Smooth muscle cell (in vitro differentiated cells): ENCODE measurements around the gene WHAMM. TPM values are rescaled to one million over a fixed set of nuclear protein-coding genes. Genes with fewer than 3 reads are reported as not detected.
A peak's percentile ranks its signal among the peaks of the same experiment; 100 is the strongest.

Experiments
- DNase-seq: peaks from one replicate; lab custom pipeline; 2025; ENCODE audit not compliant: unreplicated experiment; lab: John Stamatoyannopoulos, UW
- H2AFZ ChIP-seq: fragments of 200-600 bp; sonication (generic); 2 replicates; pipeline ENCODE4 v1.6.0; 2016; ENCODE audit warnings: antibody characterized with exemption, low read depth, mild to moderate bottlenecking
- H3F3A ChIP-seq: fragments of 200-600 bp; sonication (generic); 2 replicates; pipeline ENCODE4 v1.6.0; 2017; ENCODE audit warnings: antibody characterized with exemption, low read depth
- H3K27ac ChIP-seq: fragments of 200-600 bp; sonication (generic); 2 replicates; pipeline ENCODE4 v1.5.1; 2016; ENCODE audit warnings: low read depth, mild to moderate bottlenecking
- H3K27me3 ChIP-seq: fragments of 200-600 bp; sonication (generic); 2 replicates; pipeline ENCODE4 v1.6.1; 2016; ENCODE audit warnings: low read depth, mild to moderate bottlenecking
- H3K36me3 ChIP-seq: fragments of 200-600 bp; sonication (generic); 2 replicates; pipeline ENCODE4 v1.5.1; 2016; ENCODE audit warnings: low read depth
- H3K4me1 ChIP-seq: fragments of 200-600 bp; sonication (generic); 2 replicates; pipeline ENCODE4 v1.5.1; 2016; ENCODE audit warnings: low read depth
- H3K4me2 ChIP-seq: fragments of 200-600 bp; sonication (generic); 2 replicates; pipeline ENCODE4 v1.6.0; 2016; ENCODE audit warnings: mild to moderate bottlenecking
- H3K4me3 ChIP-seq: fragments of 200-600 bp; sonication (generic); 2 replicates; pipeline ENCODE4 v1.5.1; 2016; ENCODE audit warnings: mild to moderate bottlenecking
- H3K79me2 ChIP-seq: fragments of 200-600 bp; sonication (generic); 2 replicates; pipeline ENCODE4 v1.6.0; 2016; ENCODE audit warnings: low read depth, mild to moderate bottlenecking
- H3K9ac ChIP-seq: fragments of 200-600 bp; sonication (generic); 2 replicates; pipeline ENCODE4 v1.6.0; 2016; ENCODE audit warnings: low read depth
- H3K9me3 ChIP-seq: fragments of 200-600 bp; sonication (generic); replicated peaks from 2 replicates; pipeline ENCODE4 v1.5.1; 2016; ENCODE audit warnings: low read depth
- H4K20me1 ChIP-seq: fragments of 200-600 bp; sonication (generic); 2 replicates; pipeline ENCODE4 v1.6.0; 2016; ENCODE audit warnings: low read depth
- CTCF ChIP-seq: fragments of 200-600 bp; sonication (generic); IDR thresholded peaks from 2 replicates; pipeline ENCODE4 v1.5.1; 2017; ENCODE audit warnings: borderline replicate concordance, mild to moderate bottlenecking, antibody characterized with exemption; ENCODE audit not compliant: insufficient read depth, poor library complexity, severe bottlenecking
- WGBS: methylation state at CpG from one replicate; pipeline ENCODE4 v1.1.7; 2016; ENCODE audit warnings: low lambda C conversion rate; 5-methylcytosine and 5-hydroxymethylcytosine counted together
- polyA plus RNA-seq: library from polyadenylated mRNA; unstranded; fragments of >200 nt; fragmentation: Nextera tagmentation; extraction: Ambion mirVana; gene quantifications from 2 replicates; pipeline ENCODE4 v1.2.1, GENCODE V29; 2016
- total RNA-seq: library from RNA; depleted of rRNA; stranded (reverse); fragments of >200 nt; gene quantifications from 2 replicates; pipeline ENCODE4 v1.2.3, GENCODE V29; 2014

The WHAMM gene
- total and polyA plus RNA-seq, 2 experiments from 2014 or later, result 2.2 to 4.1 TPM

- no peaks in the 10 kb centered on the region for H4K20me1 ChIP-seq
- H2AFZ ChIP-seq, result no peak overlapping the region
- no peak for TF ChIP-seq CTCF
- WGBS, result 80% methylated on average over 7 of the region's 7 CpGs
- no peak for DNase-seq
- no peak overlapping the region for H3K27ac ChIP-seq
- no peak overlapping the region for H3K9ac ChIP-seq
- no peaks in the 10 kb centered on the region for H3F3A ChIP-seq
- no peak overlapping the region for H3K4me3 ChIP-seq
- peaks cover 7% of the 10 kb centered on the region for H3K4me1 ChIP-seq
- H3K4me2 ChIP-seq, result no peak overlapping the region
- H3K79me2 ChIP-seq, result no peaks in the 10 kb centered on the region
- no peaks in the 10 kb centered on the region for H3K36me3 ChIP-seq
- H3K27me3 ChIP-seq, result no peaks in the 10 kb centered on the region
- H3K9me3 ChIP-seq, result no peaks in the 10 kb centered on the region
Observed at GRCh38 chr15:82845686-82846085, 36.3 kb downstream of the WHAMM start.

DNA sequence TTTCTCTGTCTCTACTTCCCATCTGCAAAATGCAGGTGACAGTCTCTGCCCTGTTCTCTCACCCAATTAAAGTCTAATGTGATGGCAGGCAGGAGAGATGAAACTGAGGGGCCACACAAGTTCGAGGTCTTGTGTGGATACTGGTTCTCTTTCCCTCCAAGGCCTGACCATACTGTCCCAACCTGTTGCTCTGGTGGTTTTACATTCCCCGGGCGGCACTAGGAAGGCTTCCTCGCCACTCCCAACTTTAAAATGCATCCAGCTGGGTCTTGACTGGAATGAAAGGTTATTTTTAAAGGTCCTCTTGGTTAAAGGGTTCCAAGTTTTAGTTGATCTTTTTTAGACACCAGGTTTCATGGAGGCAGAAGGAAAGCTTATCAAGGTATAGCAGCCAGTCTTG is 37.2 kb downstream of the WHAMM start:
- Histone ChIP-seq H3K79me2 (no peaks in the 10 kb centered on the region), H3K9me3 (no peaks in the 10 kb centered on the region), H3K4me3 (no peak overlapping the region), H3K36me3 (no peaks in the 10 kb centered on the region), H4K20me1 (no peaks in the 10 kb centered on the region), H2AFZ (no peak overlapping the region), H3K9ac (no peak overlapping the region), H3K4me1 (peaks cover 7% of the 10 kb centered on the region), H3F3A (no peaks in the 10 kb centered on the region), H3K27me3 (no peaks in the 10 kb centered on the region), H3K4me2 (no peak overlapping the region), H3K27ac (peak overlapping the region; percentile 28)
- TF ChIP-seq CTCF, result no peak
- no peak for DNase-seq
- 78% methylated on average over 4 of the region's 4 CpGs for WGBS

DNA sequence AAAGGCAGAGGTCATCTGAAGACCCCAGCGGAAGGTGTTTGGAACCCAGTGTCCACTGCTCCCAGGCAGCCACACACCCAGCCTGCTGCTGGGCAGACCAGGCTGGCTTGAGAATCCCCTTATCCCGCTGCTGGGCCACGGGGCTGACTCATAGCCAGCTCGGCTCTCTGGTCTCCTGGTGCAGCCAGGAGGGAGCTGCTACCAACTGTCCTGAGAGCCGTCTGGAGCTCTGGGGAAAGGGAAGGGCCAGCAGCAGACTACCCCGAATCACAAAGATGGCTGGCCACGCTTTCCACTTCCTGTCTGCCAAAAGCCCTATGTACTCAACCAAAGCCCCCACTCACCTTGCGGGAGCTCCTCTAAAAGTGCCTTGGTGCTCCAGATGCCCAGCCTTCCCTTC is 38.3 kb downstream of the WHAMM start:
- no peak for TF ChIP-seq CTCF
- Histone ChIP-seq H2AFZ (no peak overlapping the region), H3K9ac (no peak overlapping the region), H3K36me3 (no peaks in the 10 kb centered on the region), H4K20me1 (no peaks in the 10 kb centered on the region), H3K4me2 (no peak overlapping the region), H3K79me2 (no peaks in the 10 kb centered on the region), H3K9me3 (no peaks in the 10 kb centered on the region), H3K4me1 (peaks cover 7% of the 10 kb centered on the region), H3K27ac (no peak overlapping the region), H3K27me3 (no peaks in the 10 kb centered on the region), H3F3A (no peaks in the 10 kb centered on the region), H3K4me3 (no peak overlapping the region)
- no peak for DNase-seq
- WGBS, result 59% methylated on average over 8 of the region's 8 CpGs

GRCh38 chr15:82848241-82848993 is 39.0 kb downstream of the WHAMM start:
- 94% methylated on average over 9 of the region's 9 CpGs for WGBS
- no peaks in the 10 kb centered on the region for H3K36me3 ChIP-seq
- no peak for TF ChIP-seq CTCF
- DNase-seq, result no peak
- no peak overlapping the region for H3K27ac ChIP-seq
- no peaks in the 10 kb centered on the region for H4K20me1 ChIP-seq
- H3K9ac ChIP-seq, result no peak overlapping the region
- H2AFZ ChIP-seq, result no peak overlapping the region
- no peaks in the 10 kb centered on the region for H3K9me3 ChIP-seq
- H3K79me2 ChIP-seq, result no peaks in the 10 kb centered on the region
- H3K27me3 ChIP-seq, result no peaks in the 10 kb centered on the region
- no peak overlapping the region for H3K4me3 ChIP-seq
- no peaks in the 10 kb centered on the region for H3F3A ChIP-seq
- H3K4me2 ChIP-seq, result no peak overlapping the region
- peaks cover 7% of the 10 kb centered on the region for H3K4me1 ChIP-seq
